ENCODE data around the gene SPATA24. TPM values are rescaled to one million over a fixed set of nuclear protein-coding genes. Genes with fewer than 3 reads are reported as not detected.
"Not testable (repeated sequence)": the region's sequence is repeated elsewhere in the genome, so short reads cannot be mapped to it uniquely, and the experiment has no call there.

SPATA24 gene
- total RNA-seq, 2 donors from 2014 or later = 18.9 TPM; not detected in 1

GRCh38 chr5:139363937-139364336, 40.0 kb downstream of the SPATA24 start:
- TF ChIP-seq POLR2A (IDR thresholded peaks at IDR 0.05) = no peak
- no peak for TF ChIP-seq CTCF (IDR thresholded peaks at IDR 0.05)
- 63 to 76% methylated on average over 2 of the region's 2 CpGs for WGBS, 2 donors
- Histone ChIP-seq H3K27ac (no peak overlapping the region), H3K4me3 (no peak overlapping the region), H3K27me3 (no peaks in the 10 kb centered on the region), H3K9me3 (no peaks in the 10 kb centered on the region), H3K36me3 (replicated peaks in 1 of 2; ENCODE audit: insufficient read depth in 1 of 2, low read depth in 2 of 2) (peaks cover 4 to 10% of the 10 kb centered on the region in 2 donors), H3K4me1 (no peaks in the 10 kb centered on the region)
- ATAC-seq = no peak
- intact Hi-C loops (cut with DNase I) = no loop called here
- DNase-seq = no peak

GRCh38 chr5:139361835-139362429, 42.0 kb downstream of the SPATA24 start:
- intact Hi-C loops (cut with DNase I) = no loop called here
- no peaks in the 10 kb centered on the region for H3K9me3 ChIP-seq
- WGBS, 2 donors = 85 to 86% methylated on average over 6 of the region's 6 CpGs

GRCh38 chr5:139360384-139360783, 43.5 kb downstream of the SPATA24 start:
- Histone ChIP-seq H3K27ac (no peak overlapping the region), H3K27me3 (no peaks in the 10 kb centered on the region), H3K36me3 (replicated peaks in 1 of 2; ENCODE audit: insufficient read depth in 1 of 2, low read depth in 2 of 2) (peaks cover 0 to 4% of the 10 kb centered on the region in 2 donors), H3K9me3 (no peaks in the 10 kb centered on the region), H3K4me1 (no peaks in the 10 kb centered on the region), H3K4me3 (no peak overlapping the region)
- DNase-seq = no peak
- intact Hi-C loops (cut with DNase I) = no loop called here
- no peak for ATAC-seq
- WGBS, 2 donors = 91 to 95% methylated on average over 4 of the region's 4 CpGs
- TF ChIP-seq CTCF (IDR thresholded peaks at IDR 0.05) (no peak), POLR2A (IDR thresholded peaks at IDR 0.05) (no peak)

More at GRCh38 chr5:139361835-139362429, 42.0 kb downstream of the SPATA24 start:
- ATAC-seq (no peak), DNase-seq (no peak)
- H3K36me3 ChIP-seq (replicated peaks in 1 of 2; ENCODE audit: insufficient read depth in 1 of 2, low read depth in 2 of 2) = peaks cover 0 to 9% of the 10 kb centered on the region in 2 donors
- no peaks in the 10 kb centered on the region for H3K4me1 ChIP-seq
- H3K27ac ChIP-seq = no peak overlapping the region
- TF ChIP-seq CTCF (IDR thresholded peaks at IDR 0.05) (no peak), POLR2A (IDR thresholded peaks at IDR 0.05) (no peak)
- no peak overlapping the region for H3K4me3 ChIP-seq
- no peaks in the 10 kb centered on the region for H3K27me3 ChIP-seq

- Histone ChIP-seq H3K4me3 (no peak overlapping the region), H3K27ac (no peak overlapping the region), H3K4me1 (no peaks in the 10 kb centered on the region), H3K9me3 (no peaks in the 10 kb centered on the region), H3K36me3 (replicated peaks in 1 of 2; ENCODE audit: insufficient read depth in 1 of 2, low read depth in 2 of 2) (no peaks in the 10 kb centered on the region), H3K27me3 (no peaks in the 10 kb centered on the region)
- DNase-seq (no peak), ATAC-seq (no peak)
- intact Hi-C loops (cut with DNase I) = no loop called here
- TF ChIP-seq CTCF (IDR thresholded peaks at IDR 0.05) (no peak), POLR2A (IDR thresholded peaks at IDR 0.05) (no peak)
Measured at GRCh38 chr5:139358064-139358463, 45.8 kb downstream of the SPATA24 start.

- H3K9me3 ChIP-seq; H3K27me3 ChIP-seq; H3K27ac ChIP-seq; H3K4me3 ChIP-seq; ATAC-seq; DNase-seq; H3K36me3 ChIP-seq (replicated peaks in 1 of 2; ENCODE audit: insufficient read depth in 1 of 2, low read depth in 2 of 2); intact Hi-C loops (cut with DNase I); H3K4me1 ChIP-seq: not testable (repeated sequence)
- WGBS, 2 donors = 86 to 92% methylated on average over 4 to 8 of the region's 8 CpGs
Measured at GRCh38 chr5:139355900-139356299, 48.0 kb downstream of the SPATA24 start.

Data from body of pancreas (tissue), 4 donors.